GM21381 (cell line): ENCODE measurements around the gene SGTA.
"Not testable (repeated sequence)": the region's sequence is repeated elsewhere in the genome, so short reads cannot be mapped to it uniquely, and the experiment has no call there.

Experiments
- ATAC-seq: cut with Tn5 transposase; IDR thresholded peaks from one replicate; pipeline ENCODE4 v1.9.1; 2021; ENCODE audit warnings: mild to moderate bottlenecking, moderate library complexity; ENCODE audit not compliant: unreplicated experiment

Gene SGTA

DNA sequence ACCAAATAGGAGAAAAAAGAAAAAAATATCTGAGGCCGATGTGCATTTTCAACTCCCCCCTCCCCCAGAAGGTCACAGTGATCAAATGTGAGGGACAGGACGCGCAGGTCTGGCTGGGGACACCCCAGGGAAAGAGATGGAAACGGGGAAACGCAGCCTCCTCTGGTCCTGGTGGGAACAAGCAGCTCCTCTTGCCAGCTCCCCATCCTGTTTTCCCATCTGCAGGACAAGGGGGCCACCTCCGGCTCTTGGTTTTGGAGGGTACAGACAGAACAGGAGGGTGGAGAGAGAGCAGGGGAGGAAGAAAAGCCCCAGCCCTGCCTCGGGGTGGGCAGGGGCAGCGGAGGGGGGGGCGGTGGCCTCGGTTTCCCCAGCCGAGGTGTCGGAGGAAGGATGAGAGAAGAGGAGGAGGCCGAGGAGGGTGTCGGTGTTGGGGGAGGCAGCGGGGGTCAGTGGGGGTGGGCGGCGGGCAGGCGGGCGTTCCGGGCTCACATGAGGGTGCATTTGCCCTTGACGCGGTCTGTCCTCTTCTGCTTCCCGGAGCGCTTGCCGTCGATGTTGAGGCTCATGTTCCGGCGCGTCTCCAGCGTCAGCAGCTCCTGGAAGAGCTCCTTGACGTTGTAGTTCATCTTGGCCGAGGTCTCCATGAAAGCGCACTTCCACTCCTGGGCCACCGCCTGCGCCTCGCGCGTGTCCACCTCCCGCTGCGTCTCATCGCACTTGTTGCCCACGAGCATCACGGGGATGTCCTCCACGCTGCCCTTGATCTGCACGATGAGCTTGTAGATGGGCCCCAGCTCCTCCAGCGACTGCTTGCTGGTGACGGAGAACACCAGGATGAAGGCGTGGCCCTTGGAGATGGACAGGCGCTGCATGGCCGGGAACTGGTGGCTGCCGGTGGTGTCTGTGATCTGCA is 66.1 kb downstream of the SGTA start:
- no peak for ATAC-seq

DNA sequence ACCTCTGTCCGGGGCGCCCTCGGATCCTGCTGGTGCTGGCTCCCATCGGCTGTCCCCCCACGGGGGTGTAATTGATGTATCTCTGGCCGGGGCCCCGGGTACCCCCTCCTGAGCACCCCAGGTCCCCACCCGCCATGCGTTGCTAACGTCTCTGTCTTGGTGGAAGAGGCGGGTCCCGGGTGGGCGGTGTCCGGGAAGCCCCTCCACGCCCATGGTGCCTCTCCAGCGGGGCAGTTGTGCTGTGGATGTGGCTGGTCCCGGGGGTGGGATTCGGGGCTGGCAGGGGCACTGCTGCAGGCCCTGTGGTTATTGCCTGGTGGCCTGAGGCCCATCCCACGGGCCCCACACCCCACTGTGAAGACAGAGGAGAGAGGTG is 66.8 kb downstream of the SGTA start:
- ATAC-seq = no peak

DNA sequence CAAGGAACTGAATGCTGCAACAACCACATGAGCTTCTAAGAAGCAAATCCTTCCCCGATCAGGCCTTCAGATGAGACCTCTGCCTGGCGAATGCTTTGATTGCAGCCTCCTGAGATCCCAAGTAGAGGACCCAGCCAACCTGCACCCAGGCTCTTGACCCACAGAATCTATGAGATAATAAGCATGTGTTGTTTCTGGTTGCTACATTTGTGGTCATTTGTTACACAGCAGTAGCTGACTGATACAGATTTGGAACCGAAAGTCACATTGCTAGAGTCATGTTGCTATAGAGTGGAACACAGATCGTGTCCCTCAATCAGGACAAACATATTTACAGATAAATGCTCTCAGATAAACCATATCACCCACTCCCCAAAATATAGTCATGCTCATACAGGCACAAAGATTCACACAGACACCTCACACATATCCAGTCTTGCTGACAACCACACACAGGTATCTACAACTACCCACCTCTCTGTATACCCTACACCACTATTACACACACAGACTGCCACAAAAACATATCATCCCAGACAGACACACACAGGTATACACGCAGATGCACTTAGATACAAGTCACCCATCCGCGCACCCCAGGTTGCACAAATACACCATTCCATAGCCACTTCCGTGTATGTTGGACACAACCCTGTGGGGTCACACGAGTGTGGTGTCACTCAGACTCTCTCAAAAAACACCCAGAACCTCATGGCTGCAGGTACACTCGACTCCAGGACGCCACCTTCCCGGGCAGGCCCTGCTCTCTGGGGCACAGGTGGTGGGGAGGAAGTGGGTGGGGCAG is 67.4 kb downstream of the SGTA start:
- no peak for ATAC-seq

DNA sequence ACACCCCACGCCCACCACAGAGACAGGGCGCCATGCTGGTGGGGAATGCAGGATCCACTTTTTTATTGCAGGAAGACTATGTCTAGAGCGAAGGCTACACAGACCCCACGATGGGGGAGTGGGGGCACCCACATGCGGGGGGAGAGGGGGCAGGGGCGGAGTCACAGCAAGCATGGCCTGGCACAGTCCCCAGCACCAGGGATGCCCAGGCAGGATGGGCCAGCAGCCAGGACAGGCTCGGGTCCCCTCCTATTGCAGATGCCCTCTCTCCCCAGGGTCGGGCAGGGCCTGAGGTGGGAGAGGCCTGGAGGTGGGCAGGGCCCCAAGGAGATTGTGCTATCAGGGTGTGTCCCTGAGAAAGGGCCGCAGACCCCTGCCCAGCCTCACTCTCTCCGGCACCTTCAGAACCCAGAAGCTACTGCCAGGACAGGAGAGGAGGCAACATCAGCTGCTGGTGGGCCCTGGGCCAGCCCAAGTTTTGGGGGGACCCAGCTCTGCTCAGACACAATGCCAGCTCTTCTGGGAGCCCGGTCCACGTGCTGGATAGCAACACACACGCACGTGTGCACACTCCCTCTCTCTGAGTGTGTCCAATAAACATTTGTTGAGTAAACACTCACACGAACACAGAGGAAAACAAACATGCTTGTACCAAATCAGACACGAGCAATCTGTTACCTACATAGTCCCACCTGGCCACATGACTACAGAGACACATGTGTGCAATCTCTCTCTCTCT is 68.4 kb downstream of the SGTA start:
- no peak for ATAC-seq

DNA sequence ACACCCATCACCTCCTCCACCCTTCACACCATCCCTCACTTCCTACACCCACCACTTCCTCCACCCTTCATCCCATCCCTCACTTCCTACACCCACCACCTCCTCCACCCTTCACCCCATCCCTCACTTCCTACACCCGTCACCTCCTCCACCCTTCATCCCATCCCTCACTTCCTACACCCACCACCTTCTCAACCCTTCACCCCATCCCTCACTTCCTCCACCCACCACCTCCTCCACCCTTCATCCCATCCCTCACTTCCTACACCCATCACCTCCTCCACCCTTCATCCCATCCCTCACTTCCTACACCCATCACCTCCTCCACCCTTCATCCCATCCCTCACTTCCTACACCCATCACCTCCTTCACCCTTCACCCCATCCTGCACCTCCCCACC is 69.0 kb downstream of the SGTA start:
- ATAC-seq = not testable (repeated sequence)

DNA sequence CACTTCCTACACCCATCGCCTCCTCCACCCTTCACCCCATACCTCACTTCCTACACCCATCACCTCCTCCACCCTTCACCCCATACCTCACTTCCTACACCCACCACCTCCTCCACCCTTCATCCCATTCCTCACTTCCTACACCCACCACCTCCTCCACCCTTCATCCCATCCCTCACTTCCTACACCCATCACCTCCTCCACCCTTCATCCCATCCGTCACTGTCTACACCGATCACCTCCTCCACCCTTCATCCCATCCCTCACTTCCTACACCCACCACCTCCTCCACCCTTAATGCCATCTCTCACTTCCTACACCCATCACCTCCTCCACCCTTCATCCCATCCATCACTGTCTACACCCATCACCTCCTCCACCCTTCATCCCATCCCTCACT is 69.9 kb downstream of the SGTA start:
- not testable (repeated sequence) for ATAC-seq

DNA sequence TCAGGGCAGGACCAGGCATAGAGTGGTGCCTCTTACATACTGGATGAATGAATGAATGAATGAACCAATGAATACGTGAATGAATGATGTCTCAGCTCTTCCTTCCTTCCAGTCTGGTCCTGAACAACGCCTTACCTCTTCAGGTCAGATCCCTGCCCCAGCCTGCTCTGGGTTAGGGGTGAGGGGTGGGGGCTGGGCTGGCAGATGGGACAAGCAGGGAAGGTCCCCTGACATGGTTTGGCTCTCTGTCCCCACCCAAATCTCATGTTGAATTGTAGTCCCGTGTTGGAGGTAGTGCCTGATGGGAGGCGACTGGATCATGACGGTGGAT is 71.2 kb downstream of the SGTA start:
- ATAC-seq = no peak

DNA sequence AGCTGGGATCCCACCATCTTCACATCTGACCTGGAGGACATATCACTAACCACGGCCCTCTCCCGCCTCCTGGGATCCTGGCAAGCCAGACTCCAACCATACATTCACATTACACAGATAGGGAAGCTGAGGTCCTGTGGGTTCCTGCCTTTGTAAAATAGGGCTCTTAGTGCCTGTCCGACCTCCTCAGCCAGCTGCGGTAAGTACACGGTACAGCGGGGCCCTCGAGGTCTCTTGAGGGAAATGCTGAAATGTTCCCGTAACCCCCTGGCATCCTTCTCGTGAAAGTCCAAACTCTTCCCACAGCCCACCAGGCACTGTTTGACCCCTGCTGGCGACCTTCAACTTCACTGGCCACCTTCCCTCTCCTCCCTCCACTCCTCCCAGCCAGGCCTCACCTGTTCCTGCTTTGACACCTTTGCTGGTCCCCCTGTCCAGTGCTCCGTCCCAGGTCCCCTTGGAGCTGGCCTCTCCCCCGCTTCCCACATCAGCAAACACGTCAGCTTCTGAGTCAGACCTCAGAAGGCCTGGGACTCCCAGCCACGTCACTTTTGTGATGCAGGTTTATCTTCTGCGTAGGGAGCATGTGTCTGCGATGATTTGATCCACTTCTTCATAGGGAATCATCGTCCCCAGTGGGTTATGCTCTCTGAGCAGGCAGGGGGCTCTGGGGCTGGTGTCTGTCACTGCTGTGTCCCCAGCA is 71.8 kb downstream of the SGTA start:
- ATAC-seq = no peak

DNA sequence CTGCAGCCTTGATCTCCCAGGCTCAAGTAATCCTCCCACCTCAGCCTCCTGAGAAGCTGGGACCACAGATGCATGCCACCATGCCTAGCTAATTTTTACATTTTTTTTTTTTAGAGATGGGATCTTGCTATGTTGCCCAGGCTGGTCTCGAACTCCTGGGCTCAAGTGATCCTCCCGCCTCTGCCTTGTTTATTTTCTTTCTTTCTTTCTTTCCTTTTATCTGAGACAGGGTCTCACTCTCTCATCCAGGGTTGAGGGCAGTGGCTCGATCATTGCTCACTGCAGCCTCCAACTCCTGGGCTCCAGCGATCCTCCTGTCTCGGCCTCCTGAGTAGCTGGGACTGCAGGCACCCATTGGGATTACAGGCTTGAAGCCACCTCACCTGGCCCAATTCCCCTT is 76.8 kb downstream of the SGTA start:
- no peak for ATAC-seq
